GOT3 (cell line): ENCODE data around the gene CARM1.
"Not testable (repeated sequence)": the region's sequence is repeated elsewhere in the genome, so short reads cannot be mapped to it uniquely, and the experiment has no call there.

Experiments
- DNase-seq: peaks from one replicate; lab custom pipeline; 2025; ENCODE audit warnings: mixed read lengths; lab: John Stamatoyannopoulos, UW

Gene CARM1

DNA sequence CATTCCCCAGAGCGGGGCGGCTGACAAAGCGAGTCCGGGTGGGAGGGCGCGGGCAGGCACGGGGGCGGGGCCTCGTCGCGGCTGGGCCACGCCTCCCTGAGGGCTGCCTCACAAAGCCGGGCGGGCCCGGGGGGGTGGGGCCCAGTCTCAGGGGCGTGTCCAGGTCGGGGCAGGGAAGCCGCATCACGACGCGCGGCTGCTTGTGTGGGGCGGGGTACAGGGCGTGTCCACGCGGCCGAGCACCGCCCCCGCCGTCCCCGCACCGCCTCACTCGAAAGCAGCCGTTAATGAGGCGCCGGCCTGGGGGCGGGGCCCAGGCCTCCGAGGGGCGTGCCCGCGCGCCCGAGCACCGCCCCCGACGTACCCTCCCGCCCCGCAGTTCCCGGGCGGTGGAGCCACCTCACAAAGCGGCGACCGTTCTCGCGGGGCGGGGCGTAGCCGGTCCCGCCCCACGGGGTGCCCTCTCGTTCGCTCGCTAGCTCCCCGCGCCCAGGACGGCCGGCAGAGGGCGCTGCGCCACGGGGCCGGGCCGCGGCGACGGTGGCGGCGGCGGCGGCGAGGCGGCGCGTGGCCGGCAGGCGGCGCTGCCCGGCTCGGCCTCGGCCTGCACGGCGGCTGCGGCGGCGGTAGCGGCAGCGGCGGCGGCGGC lies at the start of gene CARM1:
Gene CARM1 (plus strand): TSS at position 599 of the 649 bp plus-strand sequence. CDS start 150 bp downstream, outside the sequence.
- peak; percentile 98 for DNase-seq

DNA sequence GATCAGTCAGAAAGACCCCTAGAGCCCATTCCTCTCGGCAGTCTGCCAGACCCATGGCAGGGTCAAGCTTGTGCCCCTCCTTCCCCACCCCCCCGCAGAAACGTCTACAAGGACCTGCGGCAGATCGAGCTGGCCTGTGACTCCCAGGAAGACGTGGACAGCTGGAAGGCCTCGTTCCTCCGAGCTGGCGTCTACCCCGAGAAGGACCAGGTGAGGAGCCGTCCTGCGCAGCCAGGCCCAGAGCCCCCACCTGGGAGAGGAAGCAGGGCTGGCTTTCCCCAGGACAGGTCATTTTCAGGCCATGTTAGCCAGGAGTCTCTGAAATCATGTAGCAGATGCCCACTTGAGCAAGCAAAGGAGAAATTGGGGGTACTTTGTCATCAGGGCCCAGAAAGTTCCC lies 47.7 kb upstream of the CARM1 start:
- DNase-seq = no peak

DNA sequence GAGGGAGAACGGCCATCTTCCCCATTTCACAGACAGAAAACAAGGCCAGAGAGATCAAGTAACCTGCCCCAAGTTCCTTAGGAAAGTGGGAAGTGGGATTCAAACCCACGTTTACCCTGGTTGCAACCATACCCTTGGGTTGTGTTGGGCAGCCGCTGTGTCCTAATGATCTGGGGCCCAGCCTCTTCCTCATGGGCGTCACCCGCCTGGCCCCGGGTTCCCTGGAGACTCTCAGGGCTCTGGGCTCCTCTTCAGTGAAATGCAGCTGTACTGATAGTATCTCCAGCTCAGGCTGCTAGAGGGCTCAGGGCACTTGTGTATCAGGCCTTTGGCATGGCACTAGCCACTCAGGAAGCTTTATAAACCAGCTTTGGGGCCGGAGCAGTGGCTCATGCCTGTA lies 45.1 kb upstream of the CARM1 start:
- no peak for DNase-seq

DNA sequence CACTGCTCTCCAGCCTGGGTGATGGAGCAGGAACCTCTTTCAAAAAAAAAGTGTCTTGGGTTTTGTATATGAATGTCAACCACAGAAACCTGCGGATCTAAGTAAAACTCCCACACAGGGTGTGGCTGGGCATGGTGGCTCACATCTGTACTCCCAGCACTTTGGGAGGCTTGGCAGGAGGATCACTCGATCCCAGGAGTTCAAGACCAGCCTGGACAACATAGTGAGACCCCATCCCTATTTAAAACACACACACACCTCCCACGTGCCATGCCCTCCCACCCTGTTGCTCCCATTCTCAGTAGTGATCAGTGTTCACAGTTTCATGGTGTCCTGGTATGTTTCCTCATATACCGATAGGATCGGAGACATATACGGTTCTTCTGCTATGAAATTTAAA lies 44.5 kb upstream of the CARM1 start:
- DNase-seq = no peak

DNA sequence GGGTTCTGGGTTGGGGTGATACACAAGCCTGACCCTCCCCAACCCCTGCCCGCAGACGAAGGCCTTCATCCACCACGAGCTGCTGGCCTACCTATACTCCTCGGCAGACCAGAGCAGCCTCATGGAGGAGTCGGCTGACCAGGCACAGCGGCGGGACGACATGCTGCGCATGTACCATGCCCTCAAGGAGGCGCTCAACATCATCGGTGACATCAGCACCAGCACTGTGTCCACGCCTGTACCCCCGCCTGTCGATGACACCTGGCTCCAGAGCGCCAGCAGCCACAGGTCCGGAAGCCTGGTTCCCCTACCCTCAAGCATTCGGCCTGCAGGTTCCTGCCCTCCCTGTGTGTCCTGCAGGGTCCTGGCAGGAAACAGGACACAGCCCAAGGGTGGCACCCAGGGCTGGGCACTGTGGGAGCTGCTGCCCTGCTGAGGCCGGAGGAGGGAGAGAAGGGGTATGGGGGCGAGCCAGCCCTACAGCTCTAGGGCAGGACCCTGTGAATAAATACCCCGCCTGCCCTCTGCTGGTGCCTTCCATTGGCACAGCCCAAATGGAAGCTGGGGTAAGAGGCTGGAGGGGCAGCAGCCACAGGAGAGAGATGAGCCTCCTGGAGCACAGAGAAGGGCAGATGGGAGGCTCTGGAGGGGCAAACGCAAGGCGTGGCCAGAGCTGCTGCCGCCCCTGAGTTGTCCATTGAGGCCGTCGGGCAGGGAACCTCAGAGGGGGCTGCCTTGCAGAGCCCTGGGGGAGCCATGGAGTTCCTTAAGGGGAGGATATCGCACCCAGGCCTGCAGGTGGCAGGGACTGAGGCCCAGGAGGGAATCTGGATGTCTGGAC lies 42.2 kb upstream of the CARM1 start:
- DNase-seq = no peak

- DNase-seq = no peak
Measured at GRCh38 chr19:10829967-10830366, 41.4 kb upstream of the CARM1 start.

- no peak for DNase-seq
Measured at GRCh38 chr19:10830370-10830769, 41.0 kb upstream of the CARM1 start.

- no peak for DNase-seq
Measured at GRCh38 chr19:10830931-10831779, 40.2 kb upstream of the CARM1 start.

- no peak for DNase-seq
Measured at GRCh38 chr19:10831987-10832938, 39.1 kb upstream of the CARM1 start.

DNA sequence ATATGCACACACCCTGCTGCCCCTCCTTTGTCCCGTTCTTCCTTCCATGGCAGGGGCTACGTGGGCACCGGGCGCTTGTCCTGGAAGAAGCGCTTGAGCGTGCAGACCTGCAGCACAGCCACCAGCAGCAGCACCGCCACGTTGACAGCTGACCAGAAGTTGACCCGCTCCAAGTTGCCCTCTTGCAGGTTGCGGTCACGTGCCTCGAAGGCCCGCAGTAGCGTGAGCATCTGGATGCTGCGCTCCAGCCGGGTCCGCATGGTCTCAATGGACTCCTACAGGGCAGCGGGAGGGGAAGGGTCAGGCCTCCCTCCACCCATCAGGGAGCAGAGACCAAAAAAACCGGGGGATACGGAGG lies 38.4 kb upstream of the CARM1 start:
- no peak for DNase-seq

GRCh38 chr19:10835089-10835753 lies 36.1 kb upstream of the CARM1 start:
- DNase-seq = no peak

DNA sequence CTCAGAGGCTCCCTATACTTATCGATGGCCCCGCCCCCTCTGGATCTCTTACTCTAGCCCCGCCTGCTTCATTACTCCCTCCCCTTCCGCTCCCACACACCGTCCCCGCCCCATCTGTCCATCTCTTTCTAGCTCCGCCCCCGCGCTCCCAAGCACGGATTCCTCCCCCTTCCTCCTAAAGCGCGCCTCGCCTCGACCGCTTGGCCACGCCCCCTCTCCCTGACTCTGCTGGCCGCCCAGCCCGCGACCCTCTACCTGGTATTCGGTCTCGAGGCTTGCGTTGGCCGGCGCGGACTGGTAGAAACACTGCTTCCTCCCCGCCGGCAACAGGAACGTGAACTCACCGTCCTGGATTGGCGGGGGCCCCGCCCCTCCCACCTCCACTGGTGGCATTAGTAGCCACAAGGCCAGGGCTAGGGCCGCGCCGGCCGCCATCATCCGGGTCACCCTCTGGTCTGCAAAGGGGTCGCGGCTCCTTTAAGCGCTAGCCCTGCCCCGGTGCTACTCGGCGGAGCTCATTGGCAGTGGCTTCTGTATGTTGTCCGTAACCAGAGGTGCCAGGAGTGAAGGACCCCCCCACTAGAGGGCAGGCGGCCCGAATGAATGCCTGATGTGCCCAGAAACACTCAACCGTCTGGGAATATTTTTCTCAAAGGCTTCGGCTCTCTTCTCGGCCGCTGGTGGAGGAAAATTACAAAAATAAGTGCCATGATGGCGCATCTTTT lies 35.4 kb upstream of the CARM1 start, which contains the start of gene TMED1:
Gene TMED1 (minus strand): TSS at position 459 of the 725 bp plus-strand sequence. CDS start 21 bp downstream, at position 438.
- peak; percentile 94 for DNase-seq

DNA sequence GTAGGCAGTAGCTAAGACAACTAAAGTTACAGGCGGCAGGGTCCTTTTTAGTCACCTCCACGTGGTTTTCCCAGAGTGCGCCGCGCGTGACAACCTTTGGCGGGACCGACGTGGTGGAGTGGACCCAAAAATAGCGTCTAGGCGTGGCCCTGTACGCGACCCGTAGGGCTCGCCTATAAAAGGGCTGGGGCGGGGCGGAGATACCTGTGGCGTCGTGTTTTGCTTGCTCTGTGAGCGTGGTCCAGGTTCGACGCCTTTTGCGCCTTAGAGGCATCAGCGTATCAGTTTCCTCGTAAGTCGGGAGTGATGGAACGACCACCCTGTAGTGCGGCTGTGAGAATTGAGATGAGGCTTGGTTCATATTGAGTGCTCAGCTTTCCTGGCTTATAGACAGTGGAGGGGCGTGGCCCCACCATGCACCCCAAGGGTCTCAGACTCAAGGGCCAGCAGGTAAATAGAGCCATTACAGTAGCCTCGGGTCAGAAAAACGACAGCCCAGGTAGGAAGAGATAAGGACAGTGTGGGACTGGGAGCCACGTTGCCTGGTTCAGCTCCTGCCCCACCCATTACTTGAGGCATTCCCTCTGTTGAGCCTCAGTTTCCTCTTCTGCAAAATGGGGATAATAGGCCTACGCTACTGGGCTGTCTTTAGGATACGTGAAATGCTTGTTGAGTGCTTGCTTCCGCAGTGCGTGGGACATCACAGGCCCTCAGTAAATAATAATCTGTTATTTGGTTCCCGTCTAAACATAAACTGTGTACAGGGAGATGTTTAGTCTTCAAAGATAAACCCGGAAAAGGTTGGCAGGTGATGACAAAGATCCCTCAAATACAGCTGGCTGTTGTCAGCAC lies 34.6 kb upstream of the CARM1 start:
- peak; percentile 87 for DNase-seq

DNA sequence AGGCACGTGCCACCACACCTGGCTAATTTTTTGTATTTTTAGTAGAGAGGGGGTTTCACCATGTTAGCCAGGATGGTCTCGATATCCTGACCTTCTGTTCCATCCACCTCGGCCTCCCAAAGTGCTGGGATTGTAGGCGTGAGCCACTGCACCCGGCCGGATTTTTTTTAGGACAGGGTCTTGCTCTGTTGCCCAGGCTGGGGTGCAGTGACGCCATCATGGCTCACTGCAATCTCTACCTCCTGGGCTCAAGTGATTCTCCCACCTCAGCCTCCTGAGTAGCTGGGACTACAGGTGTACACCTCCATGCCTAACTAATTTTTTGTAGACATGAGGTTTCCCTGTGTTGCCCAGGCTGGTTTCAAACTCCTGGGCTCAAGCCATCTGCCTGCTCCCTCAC lies 33.7 kb upstream of the CARM1 start:
- not testable (repeated sequence) for DNase-seq

GRCh38 chr19:10838377-10838776 lies 33.0 kb upstream of the CARM1 start:
- DNase-seq = no peak

DNA sequence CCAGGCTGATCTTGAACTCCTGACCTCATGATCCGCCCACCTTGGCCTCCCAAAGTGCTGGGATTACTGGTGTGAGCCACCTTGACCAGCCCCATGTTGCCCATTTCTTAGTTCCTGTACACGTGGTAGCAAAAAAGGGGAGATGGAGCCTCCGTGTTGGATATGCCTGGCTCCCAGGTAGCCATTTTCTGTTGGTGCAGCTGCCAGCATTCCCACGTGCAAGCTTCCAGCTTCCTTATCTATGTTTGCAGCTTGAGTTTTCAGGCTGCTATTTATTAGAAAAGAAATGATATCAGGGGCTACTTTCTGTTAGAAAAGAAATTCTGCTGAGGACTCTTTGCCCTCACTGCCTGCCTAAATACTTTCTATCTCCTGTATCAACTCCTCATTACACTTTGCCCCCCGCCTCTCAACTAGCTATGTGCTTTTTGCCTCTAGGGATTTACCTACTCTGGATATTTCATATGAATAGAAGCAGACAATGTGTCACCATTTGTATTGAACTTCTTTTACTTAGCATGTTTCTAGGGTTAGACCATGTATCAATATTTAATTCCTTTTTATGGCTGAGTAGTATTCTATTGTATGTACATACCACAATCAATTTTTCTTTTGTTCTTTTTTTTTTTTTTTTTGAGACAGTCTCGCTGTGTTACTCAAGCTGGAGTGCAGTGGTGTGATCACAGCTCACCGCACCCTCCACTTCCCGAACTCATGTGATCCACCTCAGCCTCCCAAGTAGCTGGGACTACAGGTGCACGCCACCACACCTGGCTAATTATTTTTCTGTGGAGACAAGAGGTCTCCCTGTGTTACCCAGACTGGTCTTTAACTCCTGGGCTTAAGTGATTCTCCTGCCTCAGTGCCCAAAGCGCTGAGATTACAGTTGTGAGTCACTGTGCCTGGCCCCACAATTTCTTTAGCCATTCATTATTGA lies 32.0 kb upstream of the CARM1 start:
- no peak for DNase-seq

DNA sequence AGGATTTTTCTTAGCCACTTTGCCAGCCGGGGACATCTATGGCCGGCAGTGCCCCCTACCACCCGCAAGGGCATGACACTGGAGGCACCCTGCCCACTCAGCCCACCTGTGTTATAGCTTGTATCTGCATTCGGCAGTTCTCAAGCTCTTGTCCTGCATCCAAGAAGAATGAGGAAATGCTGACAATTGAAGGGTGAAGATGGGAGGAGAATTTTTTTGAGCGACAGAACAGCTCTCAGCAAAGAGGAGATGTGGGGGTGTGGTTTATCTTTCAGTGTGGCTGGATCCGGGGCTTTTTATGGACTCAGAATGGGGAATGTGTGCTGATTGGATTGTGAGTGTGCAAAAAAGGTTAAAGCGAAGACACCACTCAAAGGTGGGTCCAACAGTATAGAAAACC lies 28.6 kb upstream of the CARM1 start:
- no peak for DNase-seq
